LoVo (cell line): ENCODE data around the gene SHISA5.

Experiments used
- DNase-seq: peaks from one replicate; pipeline ENCODE4 v3.0.0-alpha.2; 2016; ENCODE audit warnings: low spot score

Gene SHISA5

DNA sequence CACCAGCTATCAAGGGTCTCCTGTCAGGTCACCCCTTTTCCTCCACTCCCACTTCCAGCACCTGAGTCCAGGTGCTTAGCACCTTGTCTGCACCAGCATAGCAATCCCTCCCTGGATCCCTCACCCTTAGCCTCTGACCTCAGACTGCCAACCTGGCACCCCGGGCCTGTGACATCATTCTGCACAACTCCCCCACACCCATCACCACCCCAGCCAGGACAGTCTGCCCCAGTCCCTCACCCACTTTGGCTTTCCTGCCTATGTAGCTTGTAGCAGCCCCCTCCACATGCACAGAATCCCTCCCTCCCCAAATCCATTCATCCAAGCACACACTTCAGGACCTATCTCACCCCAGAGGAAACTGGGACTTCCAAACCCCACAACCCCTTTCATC is 73.3 kb downstream of the SHISA5 start:
- DNase-seq: no peak

DNA sequence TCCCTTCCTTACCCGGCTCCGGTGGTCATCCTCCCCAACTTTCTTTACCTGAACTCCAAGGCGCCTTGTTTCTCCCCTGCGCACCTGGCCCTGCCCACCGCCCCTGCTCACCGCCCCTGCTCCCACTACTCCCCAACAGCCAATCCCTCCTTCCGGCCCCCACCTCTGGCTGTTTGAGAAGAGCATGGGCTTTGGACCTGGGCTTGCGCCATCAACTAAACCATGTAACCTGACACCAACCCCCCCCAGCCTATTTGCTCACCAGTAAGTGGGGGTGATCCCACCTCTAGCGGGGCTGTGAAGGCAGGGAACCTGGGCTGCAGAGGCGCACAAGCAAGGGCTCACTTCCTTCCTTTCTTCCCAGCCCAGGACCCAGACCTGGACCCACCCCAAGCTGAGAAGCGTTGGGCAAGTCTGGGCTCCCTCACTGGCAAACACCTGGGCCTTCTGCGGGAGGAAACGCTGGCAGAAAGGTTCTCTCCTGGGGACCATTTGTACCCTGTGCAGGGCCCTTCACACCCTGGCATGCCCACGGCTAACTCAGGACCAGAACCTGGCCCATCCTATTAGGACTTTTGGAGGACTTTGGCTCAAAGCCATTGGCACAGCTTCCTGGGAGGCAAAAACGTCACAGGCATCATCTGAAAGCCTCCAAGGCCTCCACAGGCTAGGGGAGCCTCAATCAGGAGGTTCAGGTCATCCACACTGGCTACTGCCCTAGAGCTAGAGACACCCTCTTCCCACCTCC is 73.8 kb downstream of the SHISA5 start, which contains the start of gene PLXNB1:
TSS of gene PLXNB1 (minus strand) at position 127 of the 748 bp plus-strand sequence. CDS start 5,475 bp downstream, outside the sequence.
- DNase-seq: peak; percentile 64

DNA sequence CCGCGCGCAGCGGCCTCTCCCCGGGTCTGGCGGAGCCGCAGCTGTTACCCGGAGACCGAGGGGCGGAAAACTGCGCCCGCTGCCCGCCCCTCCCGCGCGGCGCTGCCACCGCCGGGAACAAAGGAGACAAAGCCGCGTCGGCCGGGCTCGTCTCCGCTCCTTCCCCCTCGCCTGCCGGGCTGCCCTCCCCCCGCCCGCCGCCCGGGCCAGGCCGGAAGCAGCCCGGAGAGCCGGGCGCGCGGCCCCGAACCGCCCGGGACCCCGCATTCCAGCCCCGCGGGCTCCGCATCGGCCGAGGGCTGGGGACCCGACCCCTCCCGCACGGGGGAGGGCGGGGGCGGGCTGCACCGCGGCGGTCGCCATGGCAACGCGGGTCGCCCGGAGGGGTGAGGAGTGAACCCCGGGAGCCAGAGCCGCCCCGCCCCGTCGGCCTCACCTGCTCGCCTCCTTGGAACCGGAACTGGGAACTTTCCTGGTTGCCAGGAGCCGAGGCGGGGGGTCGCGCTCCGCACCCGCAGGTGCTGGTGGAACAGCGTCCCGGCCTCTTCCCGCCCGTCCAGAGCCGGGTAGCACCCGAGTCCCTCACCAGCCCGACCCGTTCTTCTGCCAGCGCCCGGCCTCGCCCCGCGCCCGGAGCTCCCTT is 74.5 kb downstream of the SHISA5 start:
- DNase-seq: peak; percentile 70

DNA sequence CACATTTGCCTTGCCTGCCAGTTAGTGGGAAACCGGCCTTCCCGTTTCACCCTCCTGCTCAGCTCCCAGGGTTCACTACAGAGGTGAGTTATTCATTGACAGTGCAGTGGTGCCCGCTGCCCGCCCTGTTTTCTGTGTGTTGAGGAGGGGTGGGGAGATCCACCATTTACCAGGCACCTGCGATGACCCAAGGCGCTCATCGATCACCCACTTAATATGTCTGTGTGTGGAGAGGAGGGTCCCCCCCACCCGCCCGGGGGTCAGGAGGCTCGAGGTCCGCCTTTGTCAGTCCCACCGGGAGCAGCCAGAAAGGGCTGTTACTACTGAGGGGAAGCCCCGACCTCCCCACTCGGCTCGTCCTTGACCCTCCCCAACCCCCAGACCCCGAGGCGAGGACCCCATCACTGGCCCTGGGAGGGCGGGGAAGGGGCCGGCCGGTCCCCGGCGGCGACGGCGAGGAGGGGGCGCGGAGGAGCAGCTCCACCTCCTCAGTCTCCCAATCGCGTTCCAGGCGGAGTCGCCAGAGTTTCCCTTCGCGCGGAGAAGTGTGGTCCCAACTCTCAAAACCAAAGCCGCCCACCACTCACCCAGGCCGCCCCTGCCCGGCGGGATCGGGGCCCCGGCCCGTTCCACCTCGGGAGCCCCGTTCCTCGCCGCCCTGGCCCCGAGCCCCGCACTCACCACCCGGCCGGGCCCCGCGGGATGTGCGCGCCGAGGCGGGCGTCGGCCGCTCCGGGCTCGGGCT is 75.2 kb downstream of the SHISA5 start:
- peak; percentile 55 for DNase-seq

DNA sequence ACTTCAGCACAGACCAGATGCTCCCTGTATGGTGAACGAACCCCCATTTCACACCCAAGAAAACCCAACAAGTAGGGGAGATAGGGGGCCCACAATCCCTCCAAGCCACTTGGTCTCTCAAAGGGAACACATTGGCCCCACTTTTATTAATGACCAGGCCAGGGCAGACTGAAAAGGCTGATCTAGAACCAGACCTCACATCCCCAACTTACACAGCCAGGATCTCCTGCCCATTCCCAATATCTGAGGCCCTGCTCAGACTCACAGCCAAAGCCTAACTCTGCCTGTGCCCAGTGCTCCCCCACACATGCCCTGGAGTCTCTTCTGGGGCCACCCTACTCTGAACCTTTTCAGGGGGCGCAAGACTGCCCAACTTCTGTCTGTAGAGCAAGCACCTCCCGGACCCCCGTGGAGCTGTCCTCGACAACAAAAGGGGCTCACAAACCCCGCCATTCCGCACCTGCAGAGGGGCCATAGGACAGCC is 75.8 kb downstream of the SHISA5 start:
- no peak for DNase-seq

DNA sequence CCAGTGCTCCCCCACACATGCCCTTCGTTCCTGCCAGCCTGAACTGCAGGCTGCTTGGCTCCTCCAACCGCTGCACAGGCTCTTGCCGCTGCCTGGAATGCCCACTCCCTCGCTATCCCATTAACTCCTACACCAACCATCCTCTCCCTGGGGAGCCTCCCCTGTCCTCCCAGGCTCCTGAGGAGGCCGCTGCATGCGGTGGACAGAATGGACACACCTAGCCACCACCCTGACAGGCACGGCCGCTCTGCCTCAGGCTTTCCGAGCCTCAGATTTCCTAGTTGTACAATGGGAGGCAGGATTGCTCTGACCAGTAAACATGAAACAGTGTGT is 76.4 kb downstream of the SHISA5 start:
- DNase-seq: no peak

DNA sequence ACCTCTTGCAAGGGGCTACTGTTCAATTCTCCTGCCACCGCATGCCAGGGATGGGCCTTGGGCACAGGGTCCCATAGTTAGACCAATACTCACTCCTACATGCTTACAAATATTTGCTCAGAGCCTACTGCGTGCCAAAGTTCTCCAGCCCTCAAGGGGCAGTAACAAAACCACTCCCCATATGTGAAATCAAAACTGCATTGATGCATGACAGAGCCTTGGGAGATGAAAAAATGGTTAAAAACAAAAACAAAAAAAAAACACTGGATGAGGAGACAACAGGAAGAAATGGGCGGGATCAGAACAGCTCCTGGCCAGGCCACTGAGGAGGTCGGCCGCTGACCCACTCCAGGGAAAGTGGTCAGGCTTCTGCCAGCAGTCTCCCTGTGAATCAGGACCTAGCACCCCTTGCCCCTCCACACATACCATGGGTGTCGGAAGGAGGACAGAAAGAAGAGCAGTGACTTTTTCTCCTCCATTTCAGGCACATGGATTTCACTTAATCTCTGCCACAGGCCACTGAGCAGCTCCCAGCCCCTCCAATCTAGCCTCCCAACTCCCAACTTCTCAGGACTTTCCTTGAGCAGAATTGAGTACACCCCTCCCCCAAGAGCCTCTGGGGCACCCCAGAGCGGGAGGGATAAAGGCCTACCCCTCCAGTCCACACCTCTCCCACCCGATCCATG is 76.9 kb downstream of the SHISA5 start:
- no peak for DNase-seq

DNA sequence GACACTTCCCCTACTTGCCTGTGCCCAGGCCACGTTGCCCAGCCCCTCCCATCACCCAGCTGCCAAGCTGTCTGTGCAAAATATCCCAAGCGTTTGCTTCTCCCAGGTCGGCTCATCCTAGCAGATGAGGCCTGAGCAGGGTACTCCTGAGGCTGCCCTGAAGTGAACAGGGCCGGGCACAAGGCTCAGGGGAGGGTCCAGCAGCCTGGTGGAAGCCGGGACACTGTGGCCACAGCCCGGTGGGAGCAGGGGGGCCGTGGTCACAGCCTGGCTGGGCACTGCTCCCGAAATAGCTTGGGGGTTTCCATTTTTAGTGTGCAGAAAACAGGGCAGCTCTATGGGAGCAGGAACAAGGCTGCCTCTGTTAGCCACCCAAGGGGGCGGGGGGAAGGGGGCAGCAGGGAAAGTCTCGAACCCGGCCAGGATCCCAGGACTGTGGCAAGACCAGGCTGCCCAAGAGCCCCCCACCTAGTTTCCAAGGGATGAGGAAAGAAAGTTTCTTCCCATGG is 77.5 kb downstream of the SHISA5 start:
- DNase-seq: no peak

DNA sequence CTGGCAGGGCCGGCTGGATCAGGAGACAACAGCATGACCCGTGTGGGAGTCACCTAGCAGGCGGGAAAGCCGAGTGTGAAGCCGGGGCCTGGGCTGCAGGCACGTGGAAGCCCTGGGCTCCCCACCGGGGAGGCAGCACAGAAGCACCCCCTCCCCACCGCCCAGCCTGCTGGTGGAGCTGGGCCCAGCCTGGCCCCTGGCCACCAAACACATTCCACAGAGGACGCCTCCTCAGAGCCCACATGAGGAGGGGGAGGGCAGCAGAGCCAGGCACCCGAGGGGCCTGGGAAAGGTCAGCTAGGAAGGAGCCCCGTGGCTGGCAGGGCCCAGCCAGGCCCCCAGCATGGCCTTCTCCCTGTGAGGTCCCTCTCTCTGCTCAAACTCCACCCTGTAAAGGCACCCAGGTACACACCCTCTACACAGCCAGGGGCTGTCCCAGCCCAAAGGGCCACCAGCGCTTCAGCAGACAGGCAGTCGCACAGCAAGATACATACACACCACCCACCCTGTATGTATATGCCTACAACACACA is 78.6 kb downstream of the SHISA5 start:
- DNase-seq: no peak

DNA sequence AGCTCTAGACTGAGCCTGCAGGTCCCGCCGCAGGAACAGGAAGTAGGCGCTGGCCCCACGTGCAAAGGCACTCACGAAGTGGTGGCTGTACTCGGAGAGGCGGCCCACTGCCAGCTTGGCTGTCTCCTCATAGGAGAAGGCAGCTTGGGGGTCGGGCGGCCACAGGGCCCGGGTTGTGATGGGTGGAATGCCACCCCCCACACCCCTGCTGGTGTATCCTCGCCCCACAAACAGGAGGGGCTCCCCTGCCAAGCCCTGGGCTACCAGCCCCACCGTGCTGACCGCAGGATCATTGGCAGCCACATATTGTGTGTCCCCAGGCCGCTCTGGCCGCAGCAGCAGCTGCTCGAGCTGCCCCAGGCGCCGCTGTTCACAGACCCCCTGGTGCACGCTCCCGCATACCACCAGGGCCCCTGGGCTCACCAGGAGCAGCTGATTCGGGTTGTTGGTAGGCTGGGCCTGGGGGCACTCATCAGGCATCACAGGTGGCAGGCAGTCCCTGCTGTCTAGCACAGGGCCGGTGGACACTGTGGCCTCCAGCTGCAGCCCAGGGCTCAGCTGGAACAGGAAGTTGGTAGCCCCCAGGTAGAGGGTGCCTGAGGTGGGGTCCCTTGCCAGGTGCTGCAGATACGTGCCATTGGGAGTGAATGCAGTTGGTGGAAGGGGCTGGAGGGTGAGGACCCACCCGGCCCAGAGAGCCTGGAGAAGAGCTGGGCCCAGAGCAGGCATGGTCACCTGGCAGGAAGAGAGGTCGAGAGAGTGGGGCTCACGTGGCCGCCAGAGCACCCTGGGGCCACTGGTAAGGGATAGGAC is 79.9 kb downstream of the SHISA5 start:
- no peak for DNase-seq

DNA sequence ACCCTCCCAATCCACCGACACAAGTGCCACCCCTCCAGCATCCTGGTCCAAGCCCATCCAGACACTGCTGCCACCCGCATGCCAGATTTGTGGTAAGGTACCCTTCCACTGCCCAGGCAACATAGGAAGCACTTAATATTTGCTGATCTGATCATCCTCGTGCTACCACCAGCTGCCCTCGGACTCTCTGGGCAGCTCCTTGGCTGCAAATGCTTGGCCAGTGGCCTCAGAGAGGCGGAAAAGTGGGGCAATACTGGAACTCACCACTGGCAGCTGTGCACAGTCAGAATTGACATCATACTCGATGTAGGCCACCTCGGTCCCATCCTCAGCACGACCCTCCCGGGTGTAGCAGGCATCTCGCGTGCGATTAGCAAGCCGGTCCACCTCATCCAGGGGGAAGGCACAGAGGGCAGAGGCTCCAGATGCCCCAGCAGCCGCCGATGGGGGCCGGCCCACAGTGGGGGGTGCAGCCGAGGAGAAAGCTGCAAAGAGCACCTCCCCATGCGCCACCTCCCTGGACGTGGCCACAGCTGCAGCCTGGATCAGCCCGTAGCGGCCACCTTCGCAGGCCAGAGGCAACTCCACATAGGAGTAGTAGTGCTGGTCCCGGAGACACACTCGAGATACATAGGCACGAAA is 80.6 kb downstream of the SHISA5 start:
- no peak for DNase-seq

DNA sequence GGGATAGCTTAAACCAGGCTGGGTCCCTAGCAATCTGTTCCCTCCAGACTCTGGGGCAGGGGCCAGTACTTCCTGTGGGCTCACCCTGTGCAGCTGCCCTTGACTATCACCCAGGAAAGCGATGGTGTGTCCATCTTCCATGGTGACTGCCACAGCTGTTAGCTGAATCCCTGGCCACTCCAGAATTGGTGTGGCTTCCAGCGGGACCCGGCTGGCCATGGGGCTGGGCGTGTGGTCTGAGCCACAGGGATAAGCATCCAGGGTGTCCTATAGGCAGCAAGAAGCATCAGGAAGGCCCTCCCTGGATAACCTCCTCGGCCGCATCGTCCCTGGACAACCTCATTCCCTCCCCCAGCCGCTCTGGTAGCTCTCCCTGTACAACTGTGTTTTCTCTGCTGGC is 81.3 kb downstream of the SHISA5 start:
- no peak for DNase-seq

DNA sequence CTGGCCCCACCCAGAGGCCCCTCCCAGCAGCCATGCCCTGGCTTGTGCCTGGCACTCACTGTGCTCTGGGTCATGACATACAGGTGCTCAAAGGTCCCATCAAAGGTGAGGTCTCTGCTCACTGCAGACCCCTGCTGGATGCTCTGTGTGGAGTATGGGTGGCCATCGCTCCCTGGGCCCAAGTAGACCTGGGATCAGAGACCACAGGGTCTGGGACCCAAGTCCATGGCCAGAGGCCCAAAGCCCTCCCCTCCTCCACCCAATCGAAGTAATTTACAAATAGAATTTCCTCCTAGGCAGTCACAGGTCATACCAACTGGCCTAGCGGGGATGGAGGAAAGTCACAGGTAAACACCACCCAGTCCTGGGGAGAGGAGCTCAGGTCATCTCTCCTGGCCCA is 81.7 kb downstream of the SHISA5 start:
- DNase-seq: no peak

DNA sequence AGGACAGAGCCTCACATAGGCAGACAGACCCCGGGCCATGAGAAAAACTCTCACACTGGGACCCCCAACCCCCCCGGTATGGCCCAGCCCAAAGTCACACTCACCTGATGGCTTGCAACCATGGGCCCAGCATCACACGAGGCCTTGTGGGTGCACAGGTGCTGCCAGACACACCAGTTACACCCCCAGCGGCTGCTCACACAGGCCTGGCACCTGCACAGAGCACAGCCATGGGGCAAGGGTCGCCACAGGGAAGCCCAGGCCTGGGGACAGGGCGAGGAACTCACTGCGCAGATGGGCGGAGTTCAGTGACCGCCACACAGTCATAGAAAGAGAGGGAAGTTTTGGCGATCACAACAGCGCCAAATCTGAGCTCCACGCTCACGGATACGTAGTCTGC is 83.4 kb downstream of the SHISA5 start:
- no peak for DNase-seq

DNA sequence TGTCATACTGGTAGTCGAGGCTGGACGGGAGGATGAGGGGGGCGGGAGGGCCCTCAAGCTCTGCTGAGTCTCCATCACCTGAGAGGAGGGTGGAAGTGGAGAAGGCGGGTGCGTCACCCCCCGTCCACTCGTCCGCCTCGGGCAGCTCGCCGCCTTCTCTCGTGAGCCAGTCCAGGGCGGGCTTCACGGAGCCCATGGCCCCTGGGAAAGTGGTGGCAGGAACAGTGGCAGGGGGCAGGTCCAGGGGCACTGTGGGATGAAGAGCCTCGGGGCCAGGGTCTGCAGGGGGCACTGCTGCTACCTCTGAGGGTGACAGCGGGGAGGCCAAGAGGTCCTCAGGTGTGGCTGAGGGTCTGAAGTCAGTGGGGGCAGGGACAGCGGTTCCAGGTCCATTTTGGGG is 84.4 kb downstream of the SHISA5 start:
- no peak for DNase-seq

DNA sequence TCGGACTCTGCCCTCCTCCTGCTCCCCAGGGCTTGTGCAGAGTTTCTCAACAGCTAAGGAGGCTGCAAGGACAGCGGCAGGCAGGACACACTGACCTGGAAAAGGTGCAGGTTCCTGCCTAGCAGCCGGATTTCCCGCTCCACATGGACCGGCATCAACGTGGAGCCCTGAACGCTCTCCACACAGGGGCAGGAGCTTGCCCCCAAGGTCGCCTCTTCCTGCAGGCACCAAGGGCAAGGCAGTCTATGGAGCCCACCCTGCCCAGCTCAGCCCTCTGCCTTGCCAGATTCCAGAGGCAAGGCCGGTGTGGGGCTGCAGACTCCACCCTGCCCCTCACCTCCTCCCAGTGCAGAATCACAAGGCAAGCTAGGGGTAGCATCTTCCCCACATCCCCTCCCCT is 84.8 kb downstream of the SHISA5 start:
- no peak for DNase-seq

DNA sequence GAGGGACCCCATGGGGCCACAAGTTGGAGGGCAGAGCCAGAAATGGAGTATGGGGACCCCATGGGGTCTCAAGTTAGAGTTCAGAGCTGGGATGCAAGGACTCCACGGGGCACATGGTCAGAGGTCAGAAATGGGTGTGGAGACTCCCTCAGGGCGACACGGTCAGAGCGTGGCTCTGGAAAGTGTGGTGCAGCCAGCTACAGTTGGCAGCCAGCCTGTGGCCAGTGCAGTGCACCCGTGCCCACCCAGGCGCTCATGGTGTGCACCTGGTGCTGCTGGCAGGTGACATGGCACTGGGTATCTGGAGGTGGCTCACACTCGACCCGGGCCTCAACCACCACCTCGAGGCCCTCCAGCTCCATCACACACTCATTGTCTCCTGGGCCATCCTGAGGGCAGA is 85.3 kb downstream of the SHISA5 start:
- DNase-seq: no peak

DNA sequence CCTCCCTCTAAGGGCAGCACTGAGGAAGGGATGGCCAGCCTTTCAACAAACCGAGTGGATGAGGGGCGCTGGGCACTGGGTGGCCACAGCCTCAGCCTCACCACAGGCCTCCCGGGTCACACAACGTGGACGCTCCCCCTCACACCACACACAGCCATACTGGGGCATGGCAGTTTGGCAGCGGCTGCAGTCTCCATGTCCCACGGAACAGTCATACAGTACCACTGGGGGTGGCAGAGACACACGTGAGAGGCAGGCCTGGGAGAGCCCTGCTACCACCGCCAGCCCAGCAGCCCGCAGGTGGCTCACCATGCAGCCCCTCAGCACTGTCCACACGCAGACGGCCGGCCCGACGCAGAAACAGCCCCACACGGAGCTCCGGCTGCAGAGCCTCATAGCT is 85.8 kb downstream of the SHISA5 start:
- no peak for DNase-seq
